Activated CD8-positive, alpha-beta T cell treated with anti-CD3 and anti-CD28 coated beads, Interleukin-2, amount 10 ng/mL, durations not matched to agents 7 days and 5 days (primary cell): ENCODE measurements around the gene MYH14. TPM values are rescaled to one million over a fixed set of nuclear protein-coding genes. Genes with fewer than 3 reads are reported as not detected.

Experiments
- ATAC-seq: fragments of 150-1000 bp; cut with Tn5 transposase; one replicate; pipeline ENCODE4 v1.10.0; 2021; ENCODE audit warnings: moderate library complexity
- CTCF ChIA-PET: fragments of 350-600 bp; sonication (Branson Sonifier 250); formaldehyde crosslinking; loops from one replicate; lab custom pipeline; 2021; ENCODE audit warnings: antibody characterized with exemption; lab: Charles Lee
- POLR2A ChIA-PET: fragments of 350-600 bp; sonication (Branson Sonifier 250); formaldehyde crosslinking; loops from one replicate; lab custom pipeline; 2021; ENCODE audit warnings: antibody characterized with exemption; lab: Charles Lee
- DNase-seq: peaks from one replicate; pipeline ENCODE4 v3.0.0-alpha.2; 2020
- H3K27ac Mint-ChIP-seq: one replicate; pipeline ENCODE4 v1.8.0; 2021; ENCODE audit warnings: mild to moderate bottlenecking, mixed read lengths
- H3K27me3 Mint-ChIP-seq: one replicate; pipeline ENCODE4 v1.8.0; 2021; ENCODE audit warnings: low read depth, mixed read lengths
- H3K36me3 Mint-ChIP-seq: one replicate; pipeline ENCODE4 v1.8.0; 2021; ENCODE audit warnings: low read depth, mixed read lengths
- H3K4me1 Mint-ChIP-seq: one replicate; pipeline ENCODE4 v1.8.0; 2021; ENCODE audit warnings: low read depth, mixed read lengths
- H3K4me3 Mint-ChIP-seq: one replicate; pipeline ENCODE4 v1.8.0; 2021; ENCODE audit warnings: mild to moderate bottlenecking, mixed read lengths
- H3K9me3 Mint-ChIP-seq: one replicate; pipeline ENCODE4 v1.8.0; 2022; ENCODE audit warnings: mixed read lengths; ENCODE audit not compliant: insufficient read depth
- total RNA-seq, 2 experiments: library from RNA; stranded (reverse); gene quantifications; one replicate each; pipeline ENCODE4 v1.2.3, GENCODE V29; 2021

The MYH14 gene
- not detected for total RNA-seq

DNA sequence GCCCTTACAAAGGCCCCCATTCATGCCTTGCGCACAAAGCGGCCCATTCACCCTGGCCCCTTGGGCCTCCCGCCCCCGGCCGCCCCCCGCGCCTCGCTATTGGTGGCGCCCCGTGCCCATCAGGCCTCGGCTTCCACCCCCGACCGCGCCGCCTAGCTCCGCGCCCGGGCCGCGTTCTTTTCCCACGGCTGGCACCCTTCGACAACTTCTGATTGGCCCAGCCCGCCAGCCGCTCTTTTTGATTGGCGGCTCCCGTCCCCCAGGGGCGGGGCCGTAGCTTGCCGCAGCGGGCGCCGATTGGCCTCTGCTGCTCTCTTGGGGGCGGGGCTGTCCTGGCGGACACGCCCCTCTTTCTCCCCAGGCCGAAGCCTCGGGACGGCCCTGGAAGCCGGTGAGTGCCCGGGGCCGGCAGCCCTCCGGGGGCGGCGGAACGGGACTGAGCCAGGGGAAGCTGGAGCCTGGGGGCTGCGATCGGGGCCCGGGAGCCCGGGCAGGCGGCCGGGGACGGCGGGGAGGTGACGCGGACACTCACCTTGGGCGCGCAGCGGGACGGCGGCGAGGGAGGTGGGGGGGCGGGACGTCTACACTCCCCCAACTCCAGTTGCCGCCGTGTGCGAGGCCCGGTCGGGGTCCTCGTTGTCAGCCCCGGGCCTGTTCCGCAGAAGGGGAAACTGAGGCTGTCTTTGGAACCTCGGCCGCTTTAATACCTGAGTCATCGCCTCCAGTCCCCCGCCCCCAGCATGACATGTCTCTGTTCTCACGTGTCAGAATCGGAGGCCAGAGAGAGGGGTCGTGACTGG is at the start of gene MYH14:
MYH14 (plus strand) TSS at position 342 of the 800 bp plus-strand sequence. CDS start 6,744 bp downstream, outside the sequence.
- CTCF ChIA-PET, result interaction anchor here (0.7 kb wide), 1 partner anchor 1148 kb away, joined by 3 read pairs; no protein-coding TSS in a partner anchor
- ATAC-seq (no peak), DNase-seq (no peak)
- H3K36me3 Mint-ChIP-seq, result no peaks in the 10 kb centered on the region
- POLR2A ChIA-PET, result no interaction called here
- no peaks in the 10 kb centered on the region for H3K4me1 Mint-ChIP-seq
- no peak within 1 kb of the TSS for H3K27ac Mint-ChIP-seq
- H3K9me3 Mint-ChIP-seq, result no peaks in the 10 kb centered on the region
- peaks cover 29% of the 10 kb centered on the region for H3K27me3 Mint-ChIP-seq
- no peak within 1 kb of the TSS for H3K4me3 Mint-ChIP-seq

- Mint-ChIP-seq H3K27me3 (peaks cover 3% of the 10 kb centered on the region), H3K4me3 (no peak overlapping the region), H3K27ac (no peak overlapping the region), H3K9me3 (no peaks in the 10 kb centered on the region), H3K36me3 (no peaks in the 10 kb centered on the region), H3K4me1 (no peaks in the 10 kb centered on the region)
- ChIA-PET CTCF (no interaction called here), POLR2A (no interaction called here)
- no peak for ATAC-seq
- no peak for DNase-seq
These were observed 48.9 kb upstream of the MYH14 start for GRCh38 chr19:50154529-50154928.

GRCh38 chr19:50155520-50156109 is 47.8 kb upstream of the MYH14 start:
- no peaks in the 10 kb centered on the region for H3K4me1 Mint-ChIP-seq
- no peak for DNase-seq
- CTCF ChIA-PET, result no interaction called here
- H3K27ac Mint-ChIP-seq, result no peak overlapping the region
- H3K36me3 Mint-ChIP-seq, result no peaks in the 10 kb centered on the region
- ATAC-seq, result no peak
- POLR2A ChIA-PET, result no interaction called here
- no peaks in the 10 kb centered on the region for H3K9me3 Mint-ChIP-seq
- peaks cover 3% of the 10 kb centered on the region for H3K27me3 Mint-ChIP-seq
- H3K4me3 Mint-ChIP-seq, result no peak overlapping the region

DNA sequence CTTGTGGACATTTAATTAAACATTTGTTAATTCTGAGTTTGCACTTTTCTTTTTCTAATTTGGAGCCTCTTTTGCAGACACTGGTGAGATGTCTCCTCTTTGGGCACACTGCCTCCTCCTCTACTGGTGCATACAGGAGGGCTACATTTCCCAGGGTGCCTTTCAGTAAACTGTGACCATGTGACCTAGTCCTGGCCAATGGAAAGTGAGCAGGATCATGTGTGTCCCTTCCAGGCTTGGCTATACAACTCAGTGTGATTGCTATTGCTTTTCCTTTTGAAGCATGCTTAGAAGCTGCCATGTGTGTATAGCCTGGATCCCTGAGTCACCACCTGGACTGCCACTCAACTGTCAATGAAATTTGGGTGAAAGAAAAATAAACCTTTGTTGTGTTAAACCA is 44.8 kb upstream of the MYH14 start:
- Mint-ChIP-seq H3K4me1 (no peaks in the 10 kb centered on the region), H3K27me3 (peaks cover 3% of the 10 kb centered on the region), H3K36me3 (no peaks in the 10 kb centered on the region), H3K9me3 (no peaks in the 10 kb centered on the region), H3K27ac (no peak overlapping the region), H3K4me3 (no peak overlapping the region)
- ATAC-seq, result no peak
- ChIA-PET CTCF (no interaction called here), POLR2A (no interaction called here)
- no peak for DNase-seq

DNA sequence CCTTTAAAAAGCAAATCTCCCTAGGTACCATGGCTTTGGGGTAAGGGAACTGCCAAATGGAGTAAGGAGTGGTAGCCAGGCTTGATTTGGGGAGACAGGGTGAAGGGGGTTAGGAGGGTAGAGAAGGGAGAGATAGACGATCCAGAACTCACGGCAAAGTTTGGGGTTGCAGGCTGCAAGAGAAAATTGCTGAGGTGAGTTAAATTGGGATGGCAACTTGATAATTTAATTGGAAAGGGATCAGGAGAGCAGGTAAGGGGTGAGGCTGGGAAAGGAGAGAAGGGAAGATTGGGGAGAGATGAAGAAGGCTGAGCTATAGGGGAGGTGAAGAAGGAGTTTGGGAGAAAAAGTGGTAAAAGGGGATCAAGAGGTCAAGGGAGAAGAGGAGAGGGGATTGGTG is 44.3 kb upstream of the MYH14 start:
- Mint-ChIP-seq H3K27ac (no peak overlapping the region), H3K9me3 (no peaks in the 10 kb centered on the region), H3K4me1 (no peaks in the 10 kb centered on the region), H3K27me3 (peaks cover 3% of the 10 kb centered on the region), H3K4me3 (no peak overlapping the region), H3K36me3 (no peaks in the 10 kb centered on the region)
- ATAC-seq (no peak), DNase-seq (no peak)
- ChIA-PET POLR2A (no interaction called here), CTCF (no interaction called here)

- CTCF ChIA-PET, result no interaction called here
- no peak for ATAC-seq
- POLR2A ChIA-PET, result no interaction called here
These were observed 40.4 kb upstream of the MYH14 start, which contains the start of gene IZUMO2 for GRCh38 chr19:50162988-50163387. IZUMO2 (minus strand) TSS chr19:50163281; CDS start chr19:50163194, 87 bp downstream.

DNA sequence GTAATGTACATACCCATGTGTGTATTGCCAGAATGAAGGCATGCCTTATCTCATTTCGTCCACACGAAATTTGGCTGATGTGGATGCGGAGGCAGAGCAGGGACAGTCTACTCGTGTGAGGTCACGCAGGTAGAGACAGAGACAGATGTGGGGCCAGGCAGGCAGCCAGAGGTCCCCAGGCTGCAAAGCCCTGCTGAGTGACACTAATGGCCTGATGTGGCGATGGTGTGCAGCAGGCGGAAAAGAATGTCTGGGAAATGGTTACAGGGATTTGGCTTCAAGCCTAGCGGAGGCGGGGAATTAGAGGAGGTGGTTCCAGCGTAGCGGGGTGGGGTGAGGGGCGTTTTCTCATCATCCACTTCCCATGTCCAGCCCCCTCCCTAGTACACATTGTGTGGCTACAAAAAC is 36.1 kb upstream of the MYH14 start:
- ChIA-PET POLR2A (no interaction called here), CTCF (no interaction called here)
- Mint-ChIP-seq H3K27ac (no peak overlapping the region), H3K4me1 (no peaks in the 10 kb centered on the region), H3K4me3 (no peak overlapping the region), H3K9me3 (no peaks in the 10 kb centered on the region), H3K27me3 (no peaks in the 10 kb centered on the region), H3K36me3 (no peaks in the 10 kb centered on the region)
- DNase-seq (no peak), ATAC-seq (no peak)

More at GRCh38 chr19:50162988-50163387, 40.4 kb upstream of the MYH14 start, which contains the start of gene IZUMO2:
- Mint-ChIP-seq H3K27me3 (no peaks in the 10 kb centered on the region), H3K36me3 (no peaks in the 10 kb centered on the region), H3K27ac (no peak within 1 kb of the TSS), H3K4me1 (no peaks in the 10 kb centered on the region), H3K4me3 (no peak within 1 kb of the TSS), H3K9me3 (no peaks in the 10 kb centered on the region)
- no peak for DNase-seq

- Mint-ChIP-seq H3K27me3 (peaks cover 3% of the 10 kb centered on the region), H3K36me3 (no peaks in the 10 kb centered on the region), H3K27ac (no peak overlapping the region), H3K9me3 (no peaks in the 10 kb centered on the region), H3K4me3 (no peak overlapping the region), H3K4me1 (peaks cover 9% of the 10 kb centered on the region)
- ChIA-PET CTCF (no interaction called here), POLR2A (no interaction called here)
- DNase-seq (no peak), ATAC-seq (no peak)
These were observed 31.7 kb upstream of the MYH14 start for GRCh38 chr19:50171752-50172151.

DNA sequence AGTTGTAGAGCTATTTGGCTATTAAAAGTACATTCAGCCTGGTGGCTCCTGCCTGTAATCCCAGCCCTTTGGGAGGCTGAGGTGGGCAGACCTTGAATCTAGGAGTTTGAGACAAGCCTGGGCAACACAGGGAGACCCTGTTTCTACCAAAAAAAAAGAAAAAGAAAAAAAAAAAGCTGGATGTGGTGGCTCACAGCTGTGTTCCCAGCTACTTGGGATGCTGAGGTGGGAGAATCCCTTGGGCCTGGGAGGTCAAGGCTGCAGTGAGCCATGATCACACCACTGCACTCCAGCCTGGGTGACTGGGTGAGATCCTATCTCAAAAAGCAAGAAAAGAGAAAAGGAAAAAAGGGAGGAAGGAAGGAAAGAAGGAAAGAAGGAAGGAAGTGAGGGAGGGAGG is 30.7 kb upstream of the MYH14 start:
- no peak for DNase-seq
- no peaks in the 10 kb centered on the region for H3K36me3 Mint-ChIP-seq
- ChIA-PET CTCF (no interaction called here), POLR2A (no interaction called here)
- no peaks in the 10 kb centered on the region for H3K9me3 Mint-ChIP-seq
- no peak for ATAC-seq
- no peak overlapping the region for H3K4me3 Mint-ChIP-seq
- no peak overlapping the region for H3K27ac Mint-ChIP-seq
- peaks cover 9% of the 10 kb centered on the region for H3K4me1 Mint-ChIP-seq
- peaks cover 3% of the 10 kb centered on the region for H3K27me3 Mint-ChIP-seq

GRCh38 chr19:50173127-50173526 is 30.3 kb upstream of the MYH14 start:
- peak; percentile 74 for ATAC-seq
- peak; percentile 43 for DNase-seq
- peaks cover 9% of the 10 kb centered on the region for H3K4me1 Mint-ChIP-seq
- H3K4me3 Mint-ChIP-seq, result no peak overlapping the region
- POLR2A ChIA-PET, result no interaction called here
- peaks cover 3% of the 10 kb centered on the region for H3K27me3 Mint-ChIP-seq
- H3K27ac Mint-ChIP-seq, result no peak overlapping the region
- no peaks in the 10 kb centered on the region for H3K36me3 Mint-ChIP-seq
- CTCF ChIA-PET, result no interaction called here
- H3K9me3 Mint-ChIP-seq, result no peaks in the 10 kb centered on the region

GRCh38 chr19:50174100-50174793 is 29.2 kb upstream of the MYH14 start:
- DNase-seq, result no peak
- Mint-ChIP-seq H3K4me3 (no peak overlapping the region), H3K9me3 (no peaks in the 10 kb centered on the region), H3K36me3 (no peaks in the 10 kb centered on the region), H3K4me1 (peaks cover 9% of the 10 kb centered on the region), H3K27ac (no peak overlapping the region), H3K27me3 (peaks cover 3% of the 10 kb centered on the region)
- ChIA-PET POLR2A (no interaction called here), CTCF (no interaction called here)
- ATAC-seq, result no peak

- Mint-ChIP-seq H3K36me3 (no peaks in the 10 kb centered on the region), H3K27me3 (peaks cover 3% of the 10 kb centered on the region), H3K27ac (no peak overlapping the region), H3K9me3 (no peaks in the 10 kb centered on the region), H3K4me1 (peaks cover 9% of the 10 kb centered on the region), H3K4me3 (no peak overlapping the region)
- DNase-seq (no peak), ATAC-seq (no peak)
- ChIA-PET CTCF (interaction anchor here (0.7 kb wide), 1 partner anchor 17 kb away, joined by 3 read pairs; no protein-coding TSS in a partner anchor), POLR2A (no interaction called here)
These were observed 27.5 kb upstream of the MYH14 start for GRCh38 chr19:50175924-50176323.
